DMS 273 treated with DMSO at 0.1 percent for 48 hours (cell line): Measurements from ENCODE around the gene PCDHGA4.
A peak's percentile ranks its signal among the peaks of the same experiment; 100 is the strongest.
"Not testable (repeated sequence)": the region's sequence is repeated elsewhere in the genome, so short reads cannot be mapped to it uniquely, and the experiment has no call there.

Experiments
- DNase-seq: peaks from one replicate; lab custom pipeline; 2025; lab: John Stamatoyannopoulos, UW

The PCDHGA4 gene

GRCh38 chr5:141354900-141355469 lies at the start of gene PCDHGA4:
Gene PCDHGA4 (plus strand): TSS chr5:141355021. CDS start chr5:141355108, 87 bp downstream.
- DNase-seq = no peak

DNA sequence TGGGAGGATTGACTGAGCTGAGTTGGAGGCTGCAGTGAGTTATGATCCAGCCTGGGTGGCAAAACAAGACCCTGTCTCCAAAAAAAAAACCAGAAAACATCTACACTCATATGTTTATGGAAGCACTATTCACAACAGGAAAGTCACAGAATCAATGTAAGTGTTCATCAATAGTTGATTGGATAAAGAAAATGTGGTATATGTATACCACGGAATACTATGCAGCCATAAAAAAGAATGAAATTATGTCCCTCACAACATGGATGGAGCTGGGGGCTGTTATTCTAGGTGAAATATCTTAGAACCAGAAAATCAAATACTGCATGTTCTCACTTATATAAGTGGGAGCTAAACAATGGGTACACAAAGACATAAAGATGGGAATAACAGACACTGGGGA lies 48.2 kb upstream of the PCDHGA4 start:
- no peak for DNase-seq

DNA sequence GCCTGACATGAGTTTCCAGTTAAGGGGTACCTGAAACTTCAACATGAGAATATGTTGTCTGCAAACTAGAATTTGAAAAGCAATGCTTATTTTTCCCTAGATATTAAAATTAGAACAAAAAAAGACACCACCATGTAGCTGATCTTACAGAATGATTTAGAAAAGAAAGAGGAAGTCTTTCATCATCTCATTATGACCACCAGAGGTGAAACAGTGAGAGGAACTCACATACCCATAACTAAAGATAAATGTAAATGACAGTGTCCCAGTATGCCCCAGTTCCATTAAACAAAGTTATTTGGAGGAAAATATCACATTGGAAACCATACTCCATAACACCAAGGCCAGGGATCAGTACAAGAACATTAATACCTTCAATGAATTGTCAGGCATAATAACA lies 41.1 kb upstream of the PCDHGA4 start:
- no peak for DNase-seq

DNA sequence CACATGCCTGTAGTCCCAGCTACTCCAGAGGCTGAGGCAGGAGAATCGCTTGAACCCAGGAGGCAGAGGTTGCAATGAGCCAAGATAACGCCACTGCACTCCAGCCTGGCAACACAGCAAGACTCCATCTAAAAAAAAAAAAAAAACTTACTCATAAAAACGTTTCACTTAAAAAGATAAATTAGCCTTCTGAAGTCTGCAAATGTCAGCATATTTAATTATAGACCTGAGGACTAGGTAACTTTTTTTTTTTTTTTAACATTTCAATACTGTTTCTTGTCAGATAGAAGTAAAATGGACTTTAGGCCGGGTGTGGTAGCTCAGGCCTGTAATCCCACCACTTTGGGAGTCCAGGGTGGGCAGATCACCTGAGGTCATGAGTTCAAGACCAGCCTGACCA lies 37.9 kb upstream of the PCDHGA4 start:
- not testable (repeated sequence) for DNase-seq

DNA sequence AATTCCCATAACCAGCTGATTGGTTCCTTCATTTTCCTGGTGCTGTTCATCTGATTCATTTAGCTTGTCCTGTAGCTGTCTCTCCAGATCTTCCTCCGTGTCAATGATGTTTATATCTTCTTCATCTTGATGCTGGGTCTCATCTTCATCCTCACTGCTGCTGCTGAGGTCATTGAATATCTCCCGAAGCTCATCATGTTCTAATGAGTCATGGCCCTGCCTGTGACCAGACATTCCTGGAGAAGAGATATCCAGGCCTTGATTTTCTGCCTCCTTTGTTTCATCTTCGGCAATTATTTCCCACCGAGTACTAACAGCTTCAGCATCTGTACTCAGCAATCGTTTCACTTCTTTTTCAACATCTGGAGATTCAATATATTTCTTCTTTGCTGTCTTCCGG lies 35.6 kb upstream of the PCDHGA4 start:
- no peak for DNase-seq

DNA sequence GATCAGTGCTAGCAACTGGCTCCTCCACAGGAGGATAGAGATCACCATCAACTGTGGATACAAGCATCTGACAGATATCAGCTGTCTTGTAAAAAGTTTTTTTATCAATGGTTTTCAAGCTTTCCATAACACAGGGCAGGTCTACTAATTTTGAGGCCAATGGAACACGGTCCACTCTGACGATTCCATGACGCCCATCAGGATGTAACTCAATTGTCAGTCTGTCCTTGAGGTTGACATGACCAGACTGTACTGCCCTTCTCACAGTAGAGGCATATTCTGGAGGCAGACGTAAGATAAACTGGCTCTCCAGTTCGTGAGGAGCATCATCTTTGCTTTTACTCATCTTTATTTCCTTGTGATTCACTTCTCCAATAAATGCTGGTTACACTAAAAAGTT lies 35.1 kb upstream of the PCDHGA4 start:
- DNase-seq = no peak

DNA sequence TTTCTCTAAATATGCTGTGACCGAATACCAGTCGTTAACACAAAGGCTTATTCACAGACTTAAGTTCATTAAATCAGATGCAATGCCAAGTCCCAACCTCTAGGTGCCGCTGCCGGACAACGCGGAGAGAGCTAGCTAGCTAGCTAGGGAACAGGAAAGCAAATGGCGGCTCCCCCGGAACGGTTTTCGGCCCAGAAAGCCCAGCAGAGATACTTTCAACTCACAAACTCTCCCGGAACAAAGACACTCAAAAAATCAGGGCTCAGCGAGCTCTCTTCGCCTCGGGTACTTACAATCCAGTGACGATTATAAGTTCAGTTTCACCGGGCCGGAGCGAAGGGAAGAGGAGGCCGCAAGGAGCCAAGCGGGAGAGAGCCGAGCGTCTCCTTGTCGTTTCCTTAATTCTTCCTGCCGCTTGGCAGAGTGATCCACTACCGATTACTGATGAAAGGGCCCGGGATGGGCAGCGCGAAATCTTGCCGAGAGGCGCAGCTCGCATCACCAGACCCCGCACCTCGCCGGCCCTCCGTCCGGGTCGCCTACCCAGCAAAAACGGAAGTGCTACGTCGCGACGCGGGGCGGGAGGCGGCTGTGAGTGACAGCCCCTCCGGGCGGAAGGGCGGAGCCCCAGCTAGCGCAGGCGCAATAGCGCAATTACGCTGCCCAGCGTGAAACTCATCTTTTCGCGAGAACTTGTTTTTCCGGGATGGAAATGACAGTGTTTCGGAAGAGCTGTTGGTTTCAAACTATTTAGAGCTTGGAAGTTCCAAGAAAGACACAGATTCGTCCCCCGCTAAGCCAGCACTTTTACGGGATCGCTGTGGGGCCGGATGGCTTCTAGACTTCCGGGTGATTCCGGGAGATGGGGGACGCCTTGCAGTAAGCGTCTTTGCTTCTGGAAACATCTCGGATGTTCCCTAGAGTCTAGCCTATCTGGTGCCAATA lies 34.3 kb upstream of the PCDHGA4 start, which contains the start of gene TAF7:
Gene TAF7 (minus strand): TSS at position 560 of the 945 bp plus-strand sequence. CDS start 740 bp downstream, outside the sequence.
- DNase-seq = peak; percentile 80

DNA sequence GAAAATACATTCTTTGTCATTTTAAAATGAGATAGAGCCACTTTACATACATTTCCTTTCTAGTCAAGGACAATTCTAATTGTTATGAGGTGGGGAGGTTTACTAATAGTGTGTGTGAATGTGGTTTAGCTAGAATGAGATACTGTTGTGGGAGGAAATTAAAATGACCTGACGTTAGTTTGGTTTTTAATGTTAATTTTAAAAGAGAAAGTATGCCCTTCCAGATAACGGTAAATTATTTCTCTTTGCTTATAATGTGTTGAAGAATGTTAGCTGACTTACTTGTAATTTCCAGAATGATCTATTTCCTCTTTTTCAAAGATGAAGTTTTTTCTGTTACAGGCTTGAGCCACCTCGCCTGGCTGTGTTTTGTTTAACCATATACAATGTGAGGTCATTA lies 32.6 kb upstream of the PCDHGA4 start:
- no peak for DNase-seq

- DNase-seq = no peak
Observed at GRCh38 chr5:141326088-141326854, 28.6 kb upstream of the PCDHGA4 start.

GRCh38 chr5:141328231-141328630 lies 26.6 kb upstream of the PCDHGA4 start:
- DNase-seq = no peak

DNA sequence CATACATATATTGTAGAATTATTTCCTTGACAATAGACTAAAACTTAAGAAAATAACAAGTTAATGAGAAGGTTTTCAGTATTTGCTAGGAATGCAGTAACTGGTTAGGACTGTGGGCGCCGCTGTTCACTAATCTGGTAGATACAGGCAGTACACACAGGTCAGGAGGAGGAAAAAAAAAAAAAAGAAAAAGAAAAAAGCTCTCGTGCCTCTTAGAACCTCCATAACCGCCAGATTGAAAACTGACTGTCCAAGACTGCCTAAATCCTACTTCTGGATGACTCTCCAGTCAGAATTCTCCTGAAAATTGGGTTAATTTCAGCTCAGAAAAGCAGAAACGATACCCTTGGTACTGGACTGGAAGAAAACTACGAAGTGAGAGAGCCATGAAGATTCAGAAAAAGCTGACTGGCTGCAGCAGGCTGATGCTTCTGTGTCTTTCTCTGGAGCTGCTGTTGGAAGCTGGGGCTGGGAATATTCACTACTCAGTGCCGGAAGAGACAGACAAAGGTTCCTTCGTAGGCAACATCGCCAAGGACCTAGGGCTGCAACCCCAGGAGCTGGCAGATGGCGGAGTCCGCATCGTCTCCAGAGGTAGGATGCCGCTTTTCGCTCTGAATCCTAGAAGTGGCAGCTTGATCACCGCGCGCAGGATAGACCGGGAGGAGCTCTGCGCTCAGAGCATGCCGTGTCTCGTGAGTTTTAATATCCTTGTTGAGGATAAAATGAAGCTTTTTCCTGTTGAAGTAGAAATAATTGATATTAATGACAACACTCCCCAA lies 24.3 kb upstream of the PCDHGA4 start, which contains the start of gene PCDHGA1:
Gene PCDHGA1 (plus strand): TSS at position 216 of the 782 bp plus-strand sequence.
- peak; percentile 41 for DNase-seq

GRCh38 chr5:141332571-141332970 lies 22.2 kb upstream of the PCDHGA4 start:
- DNase-seq = not testable (repeated sequence)

DNA sequence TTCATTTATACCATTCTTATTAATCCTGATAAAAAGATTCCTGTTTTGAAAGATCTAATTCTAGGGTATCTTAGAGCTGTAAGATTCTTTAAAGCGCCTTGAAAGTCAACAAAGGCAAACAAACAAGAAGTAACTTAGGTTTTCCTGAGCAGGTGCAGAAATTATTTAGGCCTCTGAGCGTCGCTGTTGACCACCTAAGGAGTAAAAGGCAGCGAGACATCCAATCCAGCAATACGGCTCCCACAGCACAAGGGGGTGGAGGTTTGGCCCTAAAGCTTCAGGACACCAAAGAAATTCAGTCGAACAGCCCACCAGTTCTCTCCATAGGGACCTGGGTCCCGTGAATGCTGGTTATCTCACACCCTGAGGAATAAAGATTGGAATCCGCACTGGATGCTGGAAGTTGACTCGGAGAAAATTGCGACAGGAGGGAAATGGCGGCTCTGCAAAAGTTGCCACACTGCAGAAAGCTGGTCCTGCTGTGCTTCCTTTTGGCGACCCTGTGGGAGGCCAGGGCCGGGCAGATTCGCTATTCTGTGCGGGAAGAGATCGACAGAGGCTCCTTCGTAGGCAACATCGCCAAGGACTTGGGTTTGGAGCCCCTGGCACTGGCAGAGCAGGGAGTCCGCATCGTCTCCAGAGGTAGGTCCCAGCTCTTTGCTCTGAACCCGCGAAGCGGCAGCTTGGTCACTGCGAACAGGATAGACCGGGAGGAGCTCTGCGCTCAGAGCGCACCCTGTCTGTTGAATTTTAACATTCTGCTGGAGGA lies 16.1 kb upstream of the PCDHGA4 start, which contains the start of gene PCDHGA2:
Gene PCDHGA2 (plus strand): TSS at position 223 of the 769 bp plus-strand sequence.
- DNase-seq = no peak

- not testable (repeated sequence) for DNase-seq
Observed at GRCh38 chr5:141340781-141341354, 14.0 kb upstream of the PCDHGA4 start.

GRCh38 chr5:141342773-141343172 lies 12.0 kb upstream of the PCDHGA4 start:
- DNase-seq = no peak

GRCh38 chr5:141343242-141343952 lies 11.4 kb upstream of the PCDHGA4 start, which contains the start of gene PCDHGA3:
Gene PCDHGA3 (plus strand): TSS chr5:141343829. CDS start chr5:141344034, 205 bp downstream.
- DNase-seq = no peak

GRCh38 chr5:141343953-141344463 lies 10.8 kb upstream of the PCDHGA4 start:
- no peak for DNase-seq

DNA sequence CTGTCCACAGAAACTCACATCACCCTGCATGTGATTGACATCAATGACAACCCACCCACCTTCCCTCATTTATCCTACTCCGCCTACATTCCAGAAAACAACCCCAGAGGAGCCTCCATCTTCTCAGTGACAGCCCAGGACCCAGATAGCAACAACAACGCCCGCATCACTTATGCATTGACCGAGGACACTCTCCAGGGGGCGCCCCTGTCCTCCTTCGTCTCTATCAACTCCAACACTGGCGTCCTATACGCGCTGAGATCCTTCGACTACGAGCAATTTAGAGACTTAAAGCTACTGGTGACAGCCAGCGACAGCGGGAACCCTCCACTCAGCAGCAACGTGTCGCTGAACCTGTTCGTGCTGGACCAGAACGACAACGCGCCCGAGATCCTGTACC lies 9.5 kb upstream of the PCDHGA4 start:
- no peak for DNase-seq

DNA sequence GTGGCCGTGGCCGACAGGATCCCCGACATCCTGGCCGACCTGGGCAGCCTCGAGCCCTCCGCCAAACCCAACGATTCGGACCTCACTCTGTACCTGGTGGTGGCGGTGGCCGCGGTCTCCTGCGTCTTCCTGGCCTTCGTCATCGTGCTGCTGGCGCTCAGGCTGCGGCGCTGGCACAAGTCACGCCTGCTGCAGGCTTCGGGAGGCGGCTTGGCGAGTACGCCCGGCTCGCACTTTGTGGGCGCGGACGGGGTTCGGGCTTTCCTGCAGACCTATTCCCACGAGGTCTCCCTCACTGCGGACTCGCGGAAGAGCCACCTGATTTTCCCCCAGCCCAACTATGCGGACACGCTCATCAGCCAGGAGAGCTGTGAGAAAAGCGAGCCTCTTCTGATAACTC lies 8.8 kb upstream of the PCDHGA4 start:
- DNase-seq = not testable (repeated sequence)
